Ureter (tissue), 1 donor: ENCODE measurements around the gene IL18BP. TPM values are rescaled to one million over a fixed set of nuclear protein-coding genes. Genes with fewer than 3 reads are reported as not detected.
A peak's percentile ranks its signal among the peaks of the same experiment; 100 is the strongest.

Experiments used
- DNase-seq: peaks from one replicate; pipeline ENCODE4 v3.0.0-alpha.2; 2020; ENCODE audit warnings: low spot score
- total RNA-seq: library from RNA; stranded (reverse); gene quantifications from one replicate; pipeline ENCODE4 v1.2.4, GENCODE V29; 2023
- donor health status: DM: yes; HTN: yes; CAD: no.

IL18BP gene
- total RNA-seq, 1 donor from 2014 or later = 13.1 TPM

- DNase-seq = no peak
Observed at GRCh38 chr11:72045849-72046248, 47.1 kb downstream of the IL18BP start.

- DNase-seq = peak; percentile 43
Observed at GRCh38 chr11:72048766-72049460, 50.2 kb downstream of the IL18BP start.

Other genes with a start within 250 kb of the IL18BP start
- gene DEFB108B, start 165.7 kb upstream of the IL18BP start, total RNA-seq = not detected
- gene DEFB131B, start 120.5 kb upstream of the IL18BP start, total RNA-seq = not detected
- gene XNDC1N, start 70.3 kb upstream of the IL18BP start, total RNA-seq = 16.6 TPM
- gene RNF121, start 69.9 kb upstream of the IL18BP start, total RNA-seq = 45.2 TPM
- gene NUMA1, start 81.6 kb downstream of the IL18BP start, total RNA-seq = 264 TPM
- 22.4 TPM for gene LRRC51, start 81.9 kb downstream of the IL18BP start, total RNA-seq
- 92.2 TPM for gene LAMTOR1, start 104.4 kb downstream of the IL18BP start, total RNA-seq
- not detected for gene TOMT, start 107.0 kb downstream of the IL18BP start, total RNA-seq
- 43.6 TPM for gene ANAPC15, start 113.8 kb downstream of the IL18BP start, total RNA-seq
- gene FOLR3, start 136.8 kb downstream of the IL18BP start, total RNA-seq = not detected
- 1.7 TPM for gene FOLR1, start 193.2 kb downstream of the IL18BP start, total RNA-seq
- gene FOLR2, start 217.9 kb downstream of the IL18BP start, total RNA-seq = 4.5 TPM
- 144 TPM for gene INPPL1, start 225.9 kb downstream of the IL18BP start, total RNA-seq
- not detected for gene PHOX2A, start 245.3 kb downstream of the IL18BP start, total RNA-seq